Measurements from ENCODE around the gene USP47.

GRCh38 chr11:11940551-11940950 lies 98.8 kb downstream of the USP47 start:
- TF ChIP-seq CTCF (IDR thresholded peaks at IDR 0.05; ENCODE audit: borderline replicate concordance, extremely low read depth, low read length, poor library complexity, severe bottlenecking), result no peak
- TF ChIP-seq EZH2 (IDR thresholded peaks at IDR 0.05; ENCODE audit: borderline replicate concordance, low read depth, low read length, severe bottlenecking), result no peak
